Fibroblast of lung (primary cell): ENCODE measurements around the gene SORT1.

Experiments used
- CTCF ChIP-seq, 2 donors: IDR thresholded peaks in 1 of 2; conservative IDR thresholded peaks in 1 of 2; 1 replicate in 1 of 2; 2 replicates in 1 of 2; pipeline ENCODE4 v1.5.1; 2011 to 2012; ENCODE audit warnings: low read length in 2 of 2, control low read depth in 1 of 2, inconsistent platforms in 1 of 2, low read depth in 1 of 2, mild to moderate bottlenecking in 1 of 2
- EZH2 ChIP-seq: IDR thresholded peaks from 2 replicates; pipeline ENCODE4 v1.5.1; 2012; ENCODE audit warnings: low read length, control low read depth, mild to moderate bottlenecking; ENCODE audit errors: missing control alignments

- TF ChIP-seq EZH2, result no peak
- no peak for TF ChIP-seq CTCF (conservative IDR thresholded peaks at IDR 0.05 in 1 of 2, IDR thresholded peaks at IDR 0.05 in 1 of 2; ENCODE audit: low read depth in 1 of 2, low read length in 2 of 2)
Measured at GRCh38 chr1:109373126-109373525, 24.6 kb downstream of the SORT1 start.
